Activated CD8-positive, alpha-beta memory T cell treated with anti-CD3 and anti-CD28 coated beads, Interleukin-2, amount 50 U/mL, for 1 hour (primary cell): Measurements from ENCODE around the gene KRTAP10-9.
"Not testable (repeated sequence)": the region's sequence is repeated elsewhere in the genome, so short reads cannot be mapped to it uniquely, and the experiment has no call there.

Experiments used
- DNase-seq: peaks from one replicate; pipeline ENCODE4 v3.0.0-alpha.2; 2020; ENCODE audit errors: extremely low read depth

The KRTAP10-9 gene

DNA sequence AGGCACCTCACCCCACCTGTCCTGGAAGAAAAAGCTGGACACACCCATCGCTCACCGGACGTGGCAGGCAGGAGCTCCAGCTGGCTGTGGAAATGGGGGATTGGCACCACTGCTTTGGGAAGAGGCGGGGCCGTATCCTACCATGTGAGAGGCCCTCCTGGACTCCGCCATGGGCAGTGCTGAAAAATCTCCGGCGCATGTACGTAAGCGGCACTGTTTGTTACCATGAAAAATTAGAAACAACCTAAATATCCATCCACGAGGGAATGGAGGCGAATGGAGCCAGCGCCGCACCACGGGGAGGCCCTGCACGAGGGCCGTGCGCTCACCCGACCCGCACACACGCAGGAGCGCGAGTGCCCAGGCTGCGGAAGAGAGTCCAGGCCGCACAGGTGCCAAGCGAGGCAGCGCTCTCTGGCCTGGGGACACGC is 11.9 kb upstream of the KRTAP10-9 start:
- no peak for DNase-seq

GRCh38 chr21:44615466-44615865 is 11.4 kb upstream of the KRTAP10-9 start:
- no peak for DNase-seq

- no peak for DNase-seq
Observed at GRCh38 chr21:44615911-44616590, 10.8 kb upstream of the KRTAP10-9 start.

DNA sequence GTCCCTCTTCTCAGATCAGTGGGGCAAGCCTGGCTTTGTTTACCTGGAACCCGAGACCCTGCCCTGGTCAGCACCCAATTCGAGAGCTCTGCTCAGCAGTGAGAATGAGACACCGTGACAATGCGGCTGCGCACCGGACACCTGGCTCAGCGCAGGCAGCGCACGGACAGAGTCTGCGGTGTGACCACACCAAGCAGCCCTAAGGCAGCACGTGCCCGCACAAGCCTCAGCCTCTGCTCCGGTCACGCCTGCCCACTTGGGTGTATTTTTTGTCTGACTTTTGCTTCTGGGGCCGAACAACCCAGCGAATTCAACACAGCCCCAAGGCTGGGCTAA is 10.3 kb upstream of the KRTAP10-9 start:
- no peak for DNase-seq

DNA sequence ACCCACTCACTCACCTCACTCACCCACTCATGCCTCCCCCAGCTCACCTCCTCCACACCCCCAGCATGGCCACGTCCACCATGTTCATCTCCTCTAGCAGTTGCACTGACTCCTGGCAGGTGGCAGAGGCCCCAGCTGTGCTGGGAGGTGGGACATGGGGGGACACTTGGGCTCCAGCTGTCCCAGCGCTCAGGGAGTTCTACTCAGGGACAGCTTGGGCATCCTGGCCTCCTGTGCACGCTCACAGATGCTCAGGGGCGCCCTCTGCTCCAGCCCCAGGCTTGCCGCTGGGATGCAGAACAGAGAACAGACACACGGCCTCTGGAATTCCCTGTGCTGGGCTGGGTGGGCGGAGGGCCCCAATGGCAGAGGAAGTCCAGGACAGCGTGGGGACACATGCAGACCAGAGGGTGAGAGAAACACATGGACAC is 9.8 kb upstream of the KRTAP10-9 start:
- DNase-seq: no peak

DNA sequence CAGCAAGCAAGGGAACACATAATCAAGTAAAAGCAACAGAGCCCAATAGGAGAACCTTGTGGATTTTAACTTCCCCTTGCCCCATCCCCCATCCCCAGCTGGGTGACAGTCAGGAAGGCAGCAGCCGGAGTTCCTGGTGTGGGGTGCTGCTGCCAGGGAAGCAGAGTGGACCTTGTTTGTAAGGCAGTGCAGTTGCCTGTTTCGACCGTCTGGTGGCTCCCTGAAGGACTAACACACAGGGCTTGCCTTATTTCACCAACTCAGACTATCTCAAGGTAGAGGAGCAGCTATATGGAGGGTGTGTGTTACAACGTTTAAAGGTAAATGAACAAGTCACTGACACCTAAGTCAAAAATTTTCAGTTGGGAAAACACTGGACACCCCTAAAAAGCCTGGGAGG is 8.4 kb upstream of the KRTAP10-9 start:
- DNase-seq: no peak

GRCh38 chr21:44618909-44619308 is 8.0 kb upstream of the KRTAP10-9 start:
- DNase-seq: peak; percentile 34

DNA sequence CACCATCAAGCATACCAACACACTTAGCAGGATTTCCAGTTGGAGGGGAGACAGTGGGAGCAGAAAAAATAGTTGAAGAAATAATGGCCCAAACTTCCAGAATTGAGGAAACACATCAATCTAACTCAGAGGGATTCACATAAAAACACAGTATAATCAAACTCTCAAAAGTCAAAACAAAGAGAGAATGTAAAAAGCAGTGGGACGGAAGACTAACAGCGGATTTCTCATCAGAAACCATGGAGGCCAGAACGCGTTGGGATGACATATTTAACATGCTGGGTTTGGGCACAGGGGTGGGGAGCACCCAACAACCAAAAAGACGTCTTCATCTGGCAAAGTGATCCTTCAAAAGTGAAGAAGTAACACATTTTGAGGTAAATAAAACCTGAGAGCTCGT is 7.0 kb upstream of the KRTAP10-9 start:
- no peak for DNase-seq

DNA sequence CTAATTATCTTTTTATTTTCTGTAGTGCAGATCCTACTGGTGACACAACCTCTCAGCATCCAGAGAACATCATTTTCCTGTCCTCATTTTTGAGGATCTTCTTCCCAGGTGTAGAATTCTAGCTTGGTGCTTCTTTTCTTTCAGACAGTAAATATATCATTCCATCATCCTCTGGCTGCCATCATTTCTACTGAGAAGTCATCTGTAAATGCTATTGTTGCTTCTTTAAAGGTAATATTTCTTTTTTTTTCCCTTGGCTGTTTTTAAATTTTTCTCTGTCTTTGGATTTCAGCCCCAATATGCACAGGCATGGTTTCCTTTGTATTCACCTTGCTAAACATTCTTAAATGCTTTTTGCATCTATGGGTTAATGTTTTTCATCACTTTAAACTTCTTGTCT is 3.3 kb upstream of the KRTAP10-9 start:
- no peak for DNase-seq

GRCh38 chr21:44625756-44626155 is 1.1 kb upstream of the KRTAP10-9 start:
- DNase-seq: no peak

DNA sequence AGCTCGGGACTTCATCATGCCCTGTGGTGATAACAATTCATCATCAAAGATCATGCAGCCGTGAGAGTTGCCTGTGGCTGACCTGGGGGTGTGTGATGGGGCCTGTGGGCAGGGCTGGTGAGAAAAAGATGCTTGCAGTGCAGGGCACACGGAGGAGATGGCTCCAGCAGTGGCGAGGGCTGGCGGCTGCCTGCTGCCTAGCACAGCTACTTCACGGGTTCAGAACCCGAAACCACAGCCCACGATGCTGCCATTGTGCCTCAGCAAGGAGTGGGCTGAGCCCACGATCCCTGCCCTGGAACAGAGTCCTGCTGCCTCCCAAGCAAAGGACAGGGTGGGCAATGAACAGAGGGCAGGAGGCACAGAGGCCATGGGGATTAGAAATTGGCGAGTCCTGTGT is 631 bp upstream of the KRTAP10-9 start:
- DNase-seq: no peak

DNA sequence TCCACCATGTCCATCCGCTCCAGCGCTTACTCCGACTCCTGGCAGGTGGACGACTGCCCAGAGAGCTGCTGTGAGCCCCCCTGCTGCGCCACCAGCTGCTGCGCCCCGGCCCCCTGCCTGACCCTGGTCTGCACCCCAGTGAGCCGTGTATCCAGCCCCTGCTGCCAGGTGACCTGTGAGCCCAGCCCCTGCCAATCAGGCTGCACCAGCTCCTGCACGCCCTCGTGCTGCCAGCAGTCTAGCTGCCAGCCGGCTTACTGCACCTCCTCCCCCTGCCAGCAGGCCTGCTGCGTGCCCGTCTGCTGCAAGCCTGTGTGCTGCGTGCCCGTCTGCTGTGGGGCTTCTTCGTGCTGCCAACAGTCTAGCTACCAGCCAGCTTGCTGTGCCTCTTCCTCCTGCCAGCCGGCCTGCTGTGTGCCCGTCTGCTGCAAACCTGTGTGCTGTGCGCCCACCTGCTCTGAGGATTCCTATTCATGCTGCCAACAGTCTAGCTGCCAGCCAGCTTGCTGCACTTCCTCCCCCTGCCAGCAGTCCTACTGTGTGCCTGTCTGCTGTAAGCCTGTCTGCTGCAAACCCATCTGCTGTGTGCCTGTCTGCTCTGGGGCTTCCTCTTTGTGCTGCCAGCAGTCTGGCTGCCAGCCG is 409 bp downstream of the KRTAP10-9 start:
- DNase-seq: not testable (repeated sequence)

GRCh38 chr21:44627831-44628233 is 939 bp downstream of the KRTAP10-9 start:
- not testable (repeated sequence) for DNase-seq

DNA sequence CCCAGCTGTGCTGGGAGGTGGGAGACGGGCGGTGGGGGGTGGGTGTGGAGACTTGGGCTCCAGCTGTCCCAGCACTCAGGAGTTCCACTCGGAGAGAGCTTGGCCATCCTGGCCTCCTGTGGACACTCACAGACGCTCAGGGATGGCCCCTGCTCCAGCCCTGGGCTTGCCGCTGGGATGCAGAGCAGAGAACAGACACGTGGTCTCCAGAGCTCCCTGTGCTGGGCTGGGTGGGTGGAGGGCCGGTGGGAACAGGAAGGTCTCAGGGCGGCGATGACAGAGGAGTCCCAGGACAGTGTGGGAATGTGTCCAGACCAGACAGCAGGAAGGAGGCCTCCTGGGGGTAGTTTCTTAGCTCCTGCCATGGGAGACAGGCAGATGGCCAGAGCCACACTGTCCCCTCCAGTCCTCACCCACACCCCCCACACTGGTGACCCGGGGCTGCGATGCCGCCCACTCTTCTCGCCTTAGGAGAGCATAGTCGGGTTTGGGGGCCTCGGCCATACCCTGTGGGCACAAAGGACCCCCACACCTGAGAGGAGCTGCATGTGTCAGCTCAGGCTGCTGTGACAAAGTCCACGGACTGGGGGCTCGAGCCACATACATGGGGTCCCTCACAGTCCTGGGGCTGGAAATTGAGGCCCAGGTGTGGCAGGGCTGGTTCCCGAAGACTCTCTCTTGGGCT is 2.0 kb downstream of the KRTAP10-9 start:
- DNase-seq: no peak

- no peak for DNase-seq
Observed at GRCh38 chr21:44630440-44630839, 3.5 kb downstream of the KRTAP10-9 start.

- DNase-seq: no peak
Observed at GRCh38 chr21:44632067-44632466, 5.2 kb downstream of the KRTAP10-9 start.

DNA sequence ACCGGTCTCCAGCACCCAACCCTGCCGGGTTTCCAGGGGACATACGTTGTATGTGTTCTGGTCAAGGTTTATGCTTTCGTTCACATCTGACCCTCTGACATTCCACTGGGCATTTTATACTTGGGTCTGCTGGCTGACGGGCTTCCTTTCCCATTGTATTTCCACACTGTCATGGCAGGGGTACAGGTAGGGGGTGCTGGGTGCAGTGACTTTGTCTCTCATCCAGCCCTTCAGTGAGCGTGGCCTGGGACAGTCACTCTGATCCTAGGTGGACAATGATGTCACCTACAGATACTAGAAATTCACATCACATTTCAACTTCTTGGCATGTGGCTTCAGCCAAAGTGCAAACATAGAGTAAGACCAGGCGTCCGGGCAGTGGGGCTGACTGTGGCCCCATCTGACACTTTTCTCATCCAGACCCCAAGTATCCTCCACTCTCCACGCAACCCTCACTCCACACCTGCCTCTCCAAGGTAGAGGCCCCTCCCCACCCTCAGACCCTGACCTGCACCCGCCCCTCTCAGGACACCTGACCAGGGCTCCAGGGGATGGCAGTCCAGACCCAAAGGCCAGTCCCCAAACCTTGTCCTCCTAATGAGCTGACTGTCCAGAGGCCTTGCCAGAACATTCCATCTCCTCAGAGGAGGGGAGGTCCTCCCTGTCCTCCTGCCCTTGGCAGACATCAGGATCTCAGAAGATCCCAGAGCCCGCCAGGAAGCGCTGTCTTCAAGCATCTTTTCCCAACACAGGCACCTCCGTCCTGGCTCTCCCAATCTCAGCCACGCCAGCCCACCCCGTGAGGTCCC is 9.5 kb downstream of the KRTAP10-9 start:
- DNase-seq: no peak

DNA sequence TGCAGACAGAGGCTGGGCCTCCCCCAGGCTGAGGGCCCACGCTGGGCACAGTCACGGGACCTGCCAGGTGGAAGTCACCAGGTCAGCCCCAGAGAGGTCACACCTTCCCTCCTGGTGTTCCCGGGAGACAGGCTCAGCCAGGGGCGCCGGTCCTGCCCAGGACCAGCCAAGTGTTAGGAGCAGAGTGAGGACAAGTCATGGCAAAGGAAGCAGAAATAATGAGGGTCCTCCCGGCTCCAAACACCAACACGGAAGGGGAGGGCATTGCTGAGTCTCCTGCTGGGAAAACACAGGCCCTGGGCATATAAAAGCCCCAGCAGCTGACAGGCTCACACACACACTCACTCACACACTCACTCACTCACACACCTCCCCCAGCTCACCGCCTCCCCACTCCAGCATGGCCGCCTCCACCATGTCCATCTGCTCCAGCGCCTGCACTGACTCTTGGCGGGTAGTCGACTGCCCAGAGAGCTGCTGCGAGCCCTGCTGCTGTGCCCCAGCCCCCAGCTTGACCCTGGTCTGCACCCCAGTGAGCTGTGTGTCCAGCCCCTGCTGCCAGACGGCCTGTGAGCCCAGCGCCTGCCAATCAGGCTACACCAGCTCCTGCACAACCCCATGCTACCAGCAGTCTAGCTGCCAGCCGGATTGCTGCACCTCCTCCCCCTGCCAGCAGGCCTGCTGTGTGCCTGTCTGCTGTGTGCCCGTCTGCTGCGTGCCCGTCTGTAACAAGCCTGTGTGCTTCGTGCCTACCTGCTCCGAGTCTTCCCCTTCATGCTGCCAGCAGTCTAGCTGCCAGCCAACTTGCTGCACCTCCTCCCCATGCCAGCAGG is 10.3 kb downstream of the KRTAP10-9 start, which contains the start of gene KRTAP10-10:
KRTAP10-10 (plus strand) TSS at position 339 of the 833 bp plus-strand sequence; CDS start at position 401, 62 bp downstream.
- DNase-seq: no peak

- DNase-seq: not testable (repeated sequence)
Observed at GRCh38 chr21:44637851-44638348, 11.0 kb downstream of the KRTAP10-9 start.

DNA sequence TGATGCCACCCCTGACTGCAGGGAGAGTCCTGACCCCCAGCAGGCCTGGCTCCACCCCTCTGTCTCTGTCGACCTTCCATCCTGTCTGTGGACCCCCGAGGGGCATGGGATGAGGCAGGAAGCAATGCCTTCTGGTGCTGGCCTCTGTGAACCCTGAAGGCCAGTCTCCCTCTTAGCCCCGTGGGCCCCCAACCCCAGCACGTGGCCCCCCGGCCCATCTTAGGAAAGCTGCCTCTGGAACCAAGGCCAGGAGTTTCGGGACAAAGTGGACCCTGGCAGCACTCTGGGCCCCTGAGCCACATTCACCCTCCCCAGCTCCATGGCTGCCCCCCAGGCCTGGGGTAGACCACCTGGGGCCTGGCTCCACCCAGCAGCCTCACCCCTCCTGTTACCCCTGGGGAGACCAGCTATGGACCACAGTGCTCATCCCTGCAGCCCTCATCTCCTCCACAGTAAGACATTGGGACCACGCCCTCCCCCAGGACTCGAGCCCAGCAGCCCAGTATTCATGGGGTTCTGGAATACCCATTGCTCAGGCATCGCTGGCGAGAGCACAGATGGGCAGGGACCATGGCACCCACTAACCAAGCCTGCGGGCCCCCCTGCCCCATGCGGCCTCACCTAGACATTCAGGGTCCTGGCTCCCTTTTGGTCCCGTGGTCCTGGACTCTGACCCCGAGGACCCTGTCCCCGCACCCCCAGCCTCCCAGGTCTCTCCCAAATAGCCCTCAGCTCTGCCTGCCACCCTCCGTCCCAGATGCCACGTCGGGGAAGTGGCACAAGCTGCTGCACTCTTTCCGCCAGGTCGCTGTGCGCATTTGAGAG is 11.8 kb downstream of the KRTAP10-9 start:
- DNase-seq: not testable (repeated sequence)
